Colonic mucosa (tissue), 4 donors: ENCODE data around the gene UCP2. TPM values are rescaled to one million over a fixed set of nuclear protein-coding genes. Genes with fewer than 3 reads are reported as not detected.

Experiments
- DNase-seq: peaks from one replicate; pipeline ENCODE4 v3.0.0-alpha.2; 2020
- H3K27ac ChIP-seq: fragments of 200-600 bp; one replicate; pipeline ENCODE4 v1.8.0; 2021
- H3K27me3 ChIP-seq: fragments of 200-600 bp; one replicate; pipeline ENCODE4 v1.8.0; 2021
- H3K36me3 ChIP-seq: fragments of 200-600 bp; one replicate; pipeline ENCODE4 v1.8.0; 2021
- H3K4me1 ChIP-seq: fragments of 200-600 bp; one replicate; pipeline ENCODE4 v1.8.0; 2021; ENCODE audit warnings: mild to moderate bottlenecking
- H3K4me3 ChIP-seq: fragments of 200-600 bp; one replicate; pipeline ENCODE4 v1.8.0; 2021
- H3K9ac ChIP-seq, 2 donors: one replicate each; pipeline ENCODE4 v1.7.0; 2013; ENCODE audit warnings: control low read depth in 2 of 2, low read depth in 2 of 2, low read length in 2 of 2
- H3K9me3 ChIP-seq: fragments of 200-600 bp; one replicate; pipeline ENCODE4 v1.8.0; 2021
- CTCF ChIP-seq: fragments of 200-600 bp; IDR thresholded peaks from one replicate; pipeline ENCODE4 v1.8.0; 2022; ENCODE audit warnings: antibody characterized with exemption, mild to moderate bottlenecking
- intact Hi-C: fragments of 100-400 bp; cut with DNase I; formaldehyde crosslinking; loops from one replicate; pipeline ENCODE4 v1.14.1; 2022
- total RNA-seq, 2 donors: library from RNA; stranded (reverse); fragmentation: NEBNext Ultra II Directional in 1 of 2; extraction: Animal tissue kit (Norgen Biotek cat#: 25700) in 1 of 2; gene quantifications; one replicate each; pipeline ENCODE4 v1.2.1, GENCODE V29; 2021
- donor health status: healthy.
- donor health status: DM: no; HTN: no; CAD: no.
- donor health status: DM: no; HTN: no; CAD: no.

Gene UCP2
- total RNA-seq, result 10 to 100 TPM; 43.0 to 64.0 TPM

DNA sequence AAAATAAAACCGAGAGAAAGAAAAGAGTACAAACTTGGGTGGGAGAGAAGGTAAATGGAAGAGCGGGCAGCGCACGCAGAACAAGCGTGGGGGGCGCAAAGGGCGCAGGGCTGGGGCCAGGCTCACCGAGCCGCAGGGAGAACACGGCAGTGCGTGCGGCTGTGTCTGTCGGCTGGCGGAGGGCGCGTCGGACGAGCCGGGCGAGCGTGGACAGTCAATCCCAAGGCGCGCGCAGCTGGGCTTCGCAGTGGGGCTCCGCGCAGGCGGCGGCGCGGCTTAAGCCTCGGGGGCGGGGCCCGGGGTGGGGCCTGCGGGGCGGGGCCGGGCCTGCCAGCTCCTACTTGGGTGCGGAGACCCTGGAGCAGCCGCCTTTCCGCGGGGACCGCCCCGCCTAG is at the start of gene UCP2:
Gene UCP2 (minus strand): TSS at position 249 of the 395 bp plus-strand sequence. CDS start 4,465 bp downstream, outside the sequence.
- no peak for DNase-seq
- Histone ChIP-seq H3K36me3 (no peaks in the 10 kb centered on the region), H3K4me1 (peaks cover 7% of the 10 kb centered on the region), H3K9me3 (no peaks in the 10 kb centered on the region), H3K27ac (peak within 1 kb of the TSS; percentile 82), H3K27me3 (no peaks in the 10 kb centered on the region), H3K9ac (peak within 1 kb of the TSS; percentile 74), H3K4me3 (peak within 1 kb of the TSS; percentile 53)
- intact Hi-C loops, result no loop called here
- TF ChIP-seq CTCF, result no peak

- no peak for DNase-seq
- Histone ChIP-seq H3K9ac (no peak overlapping the region), H3K4me1 (no peaks in the 10 kb centered on the region), H3K4me3 (no peak overlapping the region), H3K36me3 (no peaks in the 10 kb centered on the region), H3K27me3 (no peaks in the 10 kb centered on the region), H3K9me3 (no peaks in the 10 kb centered on the region), H3K27ac (no peak overlapping the region)
- intact Hi-C loops, result no loop called here
- no peak for TF ChIP-seq CTCF
Measured at GRCh38 chr11:74030723-74031676, 48.4 kb upstream of the UCP2 start.

GRCh38 chr11:74025467-74026166 is 43.0 kb upstream of the UCP2 start:
- intact Hi-C loops, result no loop called here

DNA sequence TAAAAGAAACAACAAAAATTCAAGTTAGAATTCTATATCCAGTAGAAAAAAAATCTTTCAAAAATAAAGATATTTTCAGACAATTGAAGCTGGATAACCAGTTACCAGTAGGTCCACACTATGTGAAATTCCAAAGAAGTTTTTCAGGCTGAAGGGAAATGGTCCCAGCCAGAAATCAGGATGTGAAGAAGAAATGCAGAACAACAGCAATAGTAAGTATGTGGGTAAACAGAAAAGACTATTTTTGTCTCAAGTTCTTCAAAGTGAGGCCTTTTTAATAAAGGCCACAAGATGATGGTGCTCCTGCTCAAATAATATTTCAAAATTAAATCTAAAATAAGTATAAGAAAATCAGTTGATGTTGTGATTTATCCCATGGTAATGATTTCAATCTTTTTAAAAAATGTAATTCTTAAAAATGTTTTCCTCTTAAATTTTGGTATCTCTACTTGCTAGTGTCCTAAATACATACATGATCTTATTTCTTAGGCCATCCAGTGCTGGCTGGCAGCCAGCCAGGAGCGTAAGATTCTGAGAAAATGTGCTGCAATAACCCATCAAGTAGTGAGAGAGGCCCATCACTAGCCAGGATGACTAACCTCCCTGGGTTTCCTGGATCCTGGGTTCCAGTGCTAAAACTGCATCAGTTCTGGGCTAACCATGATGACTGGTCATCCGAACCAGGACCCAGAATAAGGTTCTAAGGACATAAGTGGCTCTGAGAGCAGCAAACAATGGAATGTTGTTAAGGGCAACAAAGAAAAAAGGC is 41.8 kb upstream of the UCP2 start:
- H3K4me3 ChIP-seq, result no peak overlapping the region
- no peaks in the 10 kb centered on the region for H3K36me3 ChIP-seq
- H3K27me3 ChIP-seq, result no peaks in the 10 kb centered on the region
- no peaks in the 10 kb centered on the region for H3K9me3 ChIP-seq
- intact Hi-C loops, result no loop called here
- no peak overlapping the region for H3K9ac ChIP-seq
- no peak for TF ChIP-seq CTCF
- no peaks in the 10 kb centered on the region for H3K4me1 ChIP-seq
- no peak overlapping the region for H3K27ac ChIP-seq
- peak; percentile 31 for DNase-seq

More at GRCh38 chr11:74025467-74026166, 43.0 kb upstream of the UCP2 start:
- no peaks in the 10 kb centered on the region for H3K4me1 ChIP-seq
- H3K27ac ChIP-seq, result no peak overlapping the region
- no peaks in the 10 kb centered on the region for H3K36me3 ChIP-seq
- H3K9me3 ChIP-seq, result no peaks in the 10 kb centered on the region
- DNase-seq, result no peak
- no peaks in the 10 kb centered on the region for H3K27me3 ChIP-seq
- H3K9ac ChIP-seq, result no peak overlapping the region
- no peak for TF ChIP-seq CTCF
- no peak overlapping the region for H3K4me3 ChIP-seq

GRCh38 chr11:74023276-74023675 is 40.6 kb upstream of the UCP2 start:
- intact Hi-C loops, result no loop called here
- no peak for TF ChIP-seq CTCF
- no peaks in the 10 kb centered on the region for H3K27me3 ChIP-seq
- H3K4me3 ChIP-seq, result no peak overlapping the region
- H3K36me3 ChIP-seq, result no peaks in the 10 kb centered on the region
- H3K27ac ChIP-seq, result peak overlapping the region; percentile 5
- H3K9me3 ChIP-seq, result no peaks in the 10 kb centered on the region
- no peak for DNase-seq
- peaks cover 7% of the 10 kb centered on the region for H3K4me1 ChIP-seq
- H3K9ac ChIP-seq, result no peak overlapping the region
